ENCODE measurements around the gene MAGOH. TPM values are rescaled to one million over a fixed set of nuclear protein-coding genes. Genes with fewer than 3 reads are reported as not detected.

The MAGOH gene
- total and polyA plus RNA-seq, 2 of the 13 experiments (the other 11 are each of a cell fraction or from before 2014, with no cell fraction given), result 24.1 to 87.0 TPM

GRCh38 chr1:53183095-53183990 lies 55.0 kb downstream of the MAGOH start (continued):
- TF ChIP-seq, protein P1, sequence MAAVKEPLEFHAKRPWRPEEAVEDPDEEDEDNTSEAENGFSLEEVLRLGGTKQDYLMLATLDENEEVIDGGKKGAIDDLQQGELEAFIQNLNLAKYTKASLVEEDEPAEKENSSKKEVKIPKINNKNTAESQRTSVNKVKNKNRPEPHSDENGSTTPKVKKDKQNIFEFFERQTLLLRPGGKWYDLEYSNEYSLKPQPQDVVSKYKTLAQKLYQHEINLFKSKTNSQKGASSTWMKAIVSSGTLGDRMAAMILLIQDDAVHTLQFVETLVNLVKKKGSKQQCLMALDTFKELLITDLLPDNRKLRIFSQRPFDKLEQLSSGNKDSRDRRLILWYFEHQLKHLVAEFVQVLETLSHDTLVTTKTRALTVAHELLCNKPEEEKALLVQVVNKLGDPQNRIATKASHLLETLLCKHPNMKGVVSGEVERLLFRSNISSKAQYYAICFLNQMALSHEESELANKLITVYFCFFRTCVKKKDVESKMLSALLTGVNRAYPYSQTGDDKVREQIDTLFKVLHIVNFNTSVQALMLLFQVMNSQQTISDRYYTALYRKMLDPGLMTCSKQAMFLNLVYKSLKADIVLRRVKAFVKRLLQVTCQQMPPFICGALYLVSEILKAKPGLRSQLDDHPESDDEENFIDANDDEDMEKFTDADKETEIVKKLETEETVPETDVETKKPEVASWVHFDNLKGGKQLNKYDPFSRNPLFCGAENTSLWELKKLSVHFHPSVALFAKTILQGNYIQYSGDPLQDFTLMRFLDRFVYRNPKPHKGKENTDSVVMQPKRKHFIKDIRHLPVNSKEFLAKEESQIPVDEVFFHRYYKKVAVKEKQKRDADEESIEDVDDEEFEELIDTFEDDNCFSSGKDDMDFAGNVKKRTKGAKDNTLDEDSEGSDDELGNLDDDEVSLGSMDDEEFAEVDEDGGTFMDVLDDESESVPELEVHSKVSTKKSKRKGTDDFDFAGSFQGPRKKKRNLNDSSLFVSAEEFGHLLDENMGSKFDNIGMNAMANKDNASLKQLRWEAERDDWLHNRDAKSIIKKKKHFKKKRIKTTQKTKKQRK (IDR thresholded peaks at IDR 0.05; ENCODE audit: low read length), result no peak
- TF ChIP-seq KLF16 (CRISPR knock-in tag; IDR thresholded peaks at IDR 0.05), result peak in 1 of 2 experiments; percentile 68; a peak in 1 of 4 replicates
- TF ChIP-seq CTCF (CRISPR knock-in tag; IDR thresholded peaks at IDR 0.05), result peak; percentile 27; the same call in 1 of the 2 replicates
- no peak for TF ChIP-seq GPN1 (CRISPR knock-in tag; IDR thresholded peaks at IDR 0.05; ENCODE audit: borderline replicate concordance)
- TF ChIP-seq YEATS2 (CRISPR knock-in tag; IDR thresholded peaks at IDR 0.05; ENCODE audit: borderline replicate concordance), result no peak
- peak; percentile 54; the same call in 1 of the 2 replicates for TF ChIP-seq ZNF564 (CRISPR knock-in tag; IDR thresholded peaks at IDR 0.05)
- TF ChIP-seq CBFB (CRISPR knock-in tag; IDR thresholded peaks at IDR 0.05), result peak; percentile 61; the same call in 1 of the 2 replicates
- TF ChIP-seq ZBTB42 (CRISPR knock-in tag; IDR thresholded peaks at IDR 0.05), result no peak
- peak; percentile 98 for TF ChIP-seq HNF4G (IDR thresholded peaks at IDR 0.05; ENCODE audit: borderline replicate concordance, low read depth, low read length)
- TF ChIP-seq HNF4G (CRISPR knock-in tag; IDR thresholded peaks at IDR 0.05; ENCODE audit: borderline replicate concordance, low read depth), result peak; percentile 92
- peak; percentile 56 for TF ChIP-seq ELF3 (CRISPR knock-in tag; IDR thresholded peaks at IDR 0.05)
- peak; percentile 76 for TF ChIP-seq CEBPB (IDR thresholded peaks at IDR 0.05; ENCODE audit: borderline replicate concordance, low read depth, low read length)
- peak; percentile 93 for TF ChIP-seq YEATS4 (CRISPR knock-in tag; IDR thresholded peaks at IDR 0.05; ENCODE audit: borderline replicate concordance)
- peak; percentile 88 for TF ChIP-seq GATAD2A (CRISPR knock-in tag; IDR thresholded peaks at IDR 0.05)
- TF ChIP-seq ZBTB46 (CRISPR knock-in tag; IDR thresholded peaks at IDR 0.05; ENCODE audit: borderline replicate concordance), result no peak
- peak; percentile 52; the same call in 1 of the 2 replicates for TF ChIP-seq SRF (IDR thresholded peaks at IDR 0.05; ENCODE audit: low read depth, low read length)
- TF ChIP-seq, protein P2, sequence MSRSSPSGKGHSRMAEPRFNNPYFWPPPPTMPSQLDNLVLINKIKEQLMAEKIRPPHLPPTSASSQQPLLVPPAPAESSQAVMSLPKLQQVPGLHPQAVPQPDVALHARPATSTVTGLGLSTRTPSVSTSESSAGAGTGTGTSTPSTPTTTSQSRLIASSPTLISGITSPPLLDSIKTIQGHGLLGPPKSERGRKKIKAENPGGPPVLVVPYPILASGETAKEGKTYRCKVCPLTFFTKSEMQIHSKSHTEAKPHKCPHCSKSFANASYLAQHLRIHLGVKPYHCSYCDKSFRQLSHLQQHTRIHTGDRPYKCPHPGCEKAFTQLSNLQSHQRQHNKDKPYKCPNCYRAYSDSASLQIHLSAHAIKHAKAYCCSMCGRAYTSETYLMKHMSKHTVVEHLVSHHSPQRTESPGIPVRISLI (CRISPR knock-in tag; IDR thresholded peaks at IDR 0.05; ENCODE audit: borderline replicate concordance), result peak; percentile 17; the same call in 1 of the 2 replicates
- TF ChIP-seq ZNF10 (CRISPR knock-in tag; IDR thresholded peaks at IDR 0.05; ENCODE audit: borderline replicate concordance, low read depth), result no peak

Data from HepG2 (cell line).